GM21515 (cell line): Measurements from ENCODE around the gene SPON2.

Source experiments
- ATAC-seq: cut with Tn5 transposase; IDR thresholded peaks from one replicate; pipeline ENCODE4 v1.9.1; 2021; ENCODE audit not compliant: unreplicated experiment

SPON2 gene

DNA sequence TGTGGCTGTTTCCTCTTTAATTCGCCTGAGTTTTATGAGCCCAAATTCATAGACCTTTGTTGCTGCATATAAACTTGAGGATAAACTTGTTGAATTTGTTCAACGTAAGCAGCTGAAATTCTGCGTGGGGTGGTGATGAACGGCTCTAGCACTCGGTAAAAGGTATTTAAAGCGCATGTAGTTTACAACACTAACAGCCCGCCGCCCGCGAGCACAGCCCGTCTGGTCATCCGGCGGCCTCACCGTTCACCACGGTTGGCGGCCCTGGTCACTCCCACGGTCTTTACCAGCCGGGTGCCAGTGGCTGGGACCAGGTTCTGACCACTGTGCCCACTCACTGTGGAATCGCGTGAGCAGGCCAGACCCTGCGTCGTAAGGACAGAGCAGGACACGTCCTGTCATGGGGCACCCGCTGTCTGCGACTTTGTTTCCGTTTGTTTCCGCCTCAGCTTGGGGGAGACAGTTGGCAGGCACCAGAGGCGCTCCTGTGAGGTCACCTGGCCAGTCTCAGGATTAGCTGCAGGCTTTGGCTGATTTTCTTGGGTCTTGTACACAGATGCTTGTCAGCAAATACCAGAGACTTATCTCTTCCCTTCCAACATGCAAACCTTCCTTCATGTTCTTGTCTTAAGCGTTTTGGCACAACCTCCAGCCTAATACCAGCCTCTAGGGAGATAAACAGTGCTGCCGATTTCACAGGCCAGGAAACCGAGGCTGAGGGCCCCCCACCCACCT, 36.8 kb upstream of the SPON2 start:
- ATAC-seq, result no peak

DNA sequence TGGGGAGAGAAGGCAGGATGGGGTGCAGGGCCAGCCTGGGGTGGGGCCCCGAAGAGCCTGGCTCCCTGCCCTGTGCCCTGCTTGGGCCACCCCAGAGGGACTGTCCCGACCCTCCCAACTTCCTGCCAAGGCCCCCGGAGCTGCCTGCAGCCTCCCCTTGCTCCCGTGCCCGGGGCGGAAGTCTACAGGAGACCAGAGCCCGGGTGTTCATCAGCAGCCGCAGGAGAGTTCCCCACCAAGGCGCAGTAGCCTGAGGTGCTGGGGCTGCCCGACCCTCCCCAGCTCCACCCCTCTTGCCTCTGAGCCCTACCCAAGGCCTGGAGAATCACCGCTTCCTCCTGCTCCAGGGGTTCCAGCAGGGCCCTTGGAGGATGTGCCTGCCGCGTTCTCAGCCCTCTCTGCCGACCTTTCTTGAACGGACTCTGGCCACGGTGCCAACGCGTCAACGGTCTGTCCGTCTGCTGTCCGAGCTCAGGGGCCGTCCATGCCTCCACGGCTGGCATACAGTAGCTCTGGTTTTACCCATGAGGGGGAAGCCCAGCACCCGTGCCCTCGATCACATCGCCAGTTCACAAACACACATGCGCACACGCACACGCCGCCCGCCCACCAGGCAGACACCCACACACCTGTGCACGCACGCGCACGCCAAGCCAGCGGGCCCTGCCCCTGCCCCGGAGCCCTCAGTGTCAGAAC, 36.0 kb upstream of the SPON2 start:
- no peak for ATAC-seq

DNA sequence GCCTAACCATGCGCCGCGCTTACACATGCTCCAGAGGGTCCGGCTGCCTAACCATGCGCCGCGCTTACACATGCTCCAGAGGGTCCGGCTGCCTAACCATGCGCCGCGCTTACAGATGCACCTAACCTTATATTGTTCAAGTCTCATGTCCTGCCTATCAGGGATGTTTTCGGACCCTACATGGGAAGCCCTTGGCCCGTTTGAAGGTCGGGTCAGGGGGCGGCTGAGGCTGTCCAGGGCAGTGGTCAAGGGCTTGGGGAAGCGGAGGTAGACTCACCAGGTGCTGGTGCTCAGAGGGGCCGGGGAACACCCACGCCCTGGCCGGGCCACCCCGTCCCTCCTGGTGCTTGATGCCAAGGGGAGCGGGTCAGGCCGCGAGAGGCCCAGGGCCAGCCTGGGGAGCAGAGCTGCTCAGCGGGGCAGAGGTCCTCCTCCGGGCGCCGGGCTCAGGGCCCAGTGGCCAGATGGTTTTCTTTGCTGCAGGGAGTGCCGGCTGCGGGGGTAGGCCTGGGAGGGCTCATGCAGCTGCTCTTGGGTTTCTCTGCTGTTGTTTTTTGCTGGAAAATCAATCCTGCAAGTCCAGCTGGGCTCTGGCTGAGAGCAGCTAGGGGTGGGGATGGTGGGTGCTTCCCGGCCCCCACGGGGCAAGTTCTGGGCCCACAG, 35.4 kb upstream of the SPON2 start:
- no peak for ATAC-seq

DNA sequence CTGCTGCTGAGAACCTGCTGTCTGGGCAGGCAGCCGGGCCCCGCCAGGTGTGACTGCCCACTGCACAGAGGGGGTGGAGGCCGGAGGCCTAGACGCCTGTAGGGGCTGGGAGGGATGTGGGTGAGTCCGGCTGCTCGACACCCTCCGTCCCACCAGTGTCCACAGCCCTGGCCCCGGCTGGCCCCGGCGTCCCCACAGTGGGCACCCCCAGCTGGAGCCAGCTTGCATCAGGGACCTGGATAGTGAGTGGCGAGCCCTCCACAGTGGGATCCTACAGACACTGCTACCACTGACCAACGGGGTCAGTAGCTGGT, 34.7 kb upstream of the SPON2 start:
- no peak for ATAC-seq

DNA sequence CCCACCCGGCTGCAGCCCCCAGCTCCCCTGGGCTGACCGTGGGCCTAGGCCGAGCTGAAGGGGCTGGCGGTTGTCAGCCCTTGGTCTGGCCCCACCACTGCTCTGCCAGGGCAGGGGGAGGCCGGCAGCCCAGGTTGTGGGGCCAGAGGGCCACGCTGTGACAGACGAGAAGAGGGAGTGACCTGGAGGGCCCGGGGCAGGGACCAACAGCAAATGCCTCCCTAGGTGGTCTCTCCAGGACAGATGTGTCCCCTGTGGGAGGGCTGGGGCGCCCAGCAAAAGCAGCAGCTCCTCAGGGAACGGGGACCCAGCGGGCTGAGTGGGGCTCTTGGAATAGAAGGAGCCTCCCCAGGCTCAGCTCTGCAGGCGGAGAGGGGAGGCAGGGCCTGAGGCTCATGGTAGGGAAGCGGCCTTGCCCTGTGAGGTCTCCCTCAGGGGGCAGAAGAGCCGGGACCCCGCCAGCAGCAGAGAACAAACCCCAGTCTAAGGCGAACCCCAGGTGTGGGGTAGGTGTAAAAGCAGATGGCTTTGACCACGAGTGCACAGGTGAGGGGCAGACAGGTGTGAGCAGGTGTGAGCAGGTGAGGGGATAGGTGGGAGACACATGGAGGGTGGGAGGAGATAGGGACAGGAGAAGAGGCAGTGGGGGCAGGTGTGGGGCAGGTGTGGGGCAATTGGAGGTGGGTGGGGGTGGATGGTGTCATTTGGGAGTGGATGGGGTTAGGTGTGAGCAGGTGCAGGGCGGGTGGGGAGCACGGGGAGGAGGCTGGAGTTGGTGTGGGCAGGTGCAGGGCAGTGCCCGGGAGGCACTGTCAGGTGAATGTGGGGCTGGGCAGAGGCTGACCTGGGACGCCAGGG, 34.1 kb upstream of the SPON2 start:
- no peak for ATAC-seq

DNA sequence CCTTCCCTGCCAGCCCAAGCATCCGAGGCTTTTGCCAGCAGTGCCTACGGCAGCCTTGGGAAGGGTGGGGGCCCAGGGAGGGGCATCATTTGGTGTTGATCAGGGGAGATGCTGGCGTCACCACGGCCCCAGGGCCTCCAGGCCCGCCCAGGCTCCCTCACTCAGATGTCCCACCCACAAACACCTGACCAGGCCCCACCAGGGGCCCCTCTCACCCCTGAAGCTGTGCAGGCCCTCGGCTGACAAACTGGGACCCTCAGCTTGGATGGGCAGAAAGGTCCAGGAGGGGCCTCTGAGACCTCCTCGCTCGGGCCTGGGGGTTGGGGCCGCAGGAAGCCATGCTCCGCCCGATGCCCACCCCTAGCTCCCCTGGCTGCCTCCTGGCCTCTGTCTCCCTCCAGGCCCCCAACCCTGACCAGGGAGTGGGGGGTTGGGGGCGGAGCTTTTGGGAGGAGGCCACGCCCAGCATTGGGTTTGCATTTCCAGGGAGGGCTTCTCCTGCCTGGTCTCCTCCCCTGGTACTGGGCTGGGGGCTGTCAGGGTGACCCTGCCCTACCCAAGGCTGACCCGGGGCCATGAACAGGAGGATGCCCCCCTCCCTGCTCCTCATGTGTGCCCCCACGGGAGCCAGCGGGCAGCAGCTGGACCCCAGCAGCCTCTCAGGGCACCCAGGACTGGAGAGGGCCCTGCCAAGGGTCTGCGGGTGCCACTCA, 33.4 kb upstream of the SPON2 start:
- ATAC-seq, result no peak

DNA sequence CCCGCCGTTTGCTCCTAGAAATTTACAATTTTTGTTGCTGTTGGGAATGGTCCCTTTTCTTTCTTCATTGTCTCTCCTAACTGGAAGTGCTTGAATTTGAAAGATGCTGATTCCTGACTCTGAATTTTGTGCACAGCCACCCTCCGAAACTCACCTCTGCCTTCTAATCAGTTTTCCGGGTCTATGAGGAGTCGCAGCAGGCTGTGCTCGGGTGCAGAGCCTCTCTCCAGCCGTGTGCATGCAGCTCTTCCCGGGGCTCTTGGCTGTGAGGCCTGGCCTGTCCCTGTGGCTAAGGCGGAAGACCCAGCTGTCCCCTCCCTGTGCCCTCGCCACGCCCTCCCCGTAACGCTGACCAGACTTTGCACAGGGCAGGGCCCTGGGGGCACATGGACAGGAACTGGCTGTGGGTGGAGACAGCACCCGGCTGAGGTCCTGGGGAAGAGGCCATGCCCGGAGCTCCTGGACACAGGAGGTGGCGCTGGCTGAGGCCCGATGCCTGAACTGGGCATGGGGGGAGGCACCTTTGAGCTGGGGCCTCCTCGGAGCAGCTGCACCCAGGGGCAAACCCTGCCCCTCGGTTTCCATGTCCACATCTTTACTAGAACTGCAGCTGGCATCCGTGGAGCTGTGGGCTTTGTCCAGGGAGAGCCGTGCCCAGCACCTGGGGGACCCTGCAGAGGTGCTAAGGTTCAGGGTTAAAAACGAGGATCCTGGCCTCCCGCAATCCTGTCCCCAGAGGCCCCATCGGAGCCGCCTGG, 32.6 kb upstream of the SPON2 start:
- no peak for ATAC-seq

DNA sequence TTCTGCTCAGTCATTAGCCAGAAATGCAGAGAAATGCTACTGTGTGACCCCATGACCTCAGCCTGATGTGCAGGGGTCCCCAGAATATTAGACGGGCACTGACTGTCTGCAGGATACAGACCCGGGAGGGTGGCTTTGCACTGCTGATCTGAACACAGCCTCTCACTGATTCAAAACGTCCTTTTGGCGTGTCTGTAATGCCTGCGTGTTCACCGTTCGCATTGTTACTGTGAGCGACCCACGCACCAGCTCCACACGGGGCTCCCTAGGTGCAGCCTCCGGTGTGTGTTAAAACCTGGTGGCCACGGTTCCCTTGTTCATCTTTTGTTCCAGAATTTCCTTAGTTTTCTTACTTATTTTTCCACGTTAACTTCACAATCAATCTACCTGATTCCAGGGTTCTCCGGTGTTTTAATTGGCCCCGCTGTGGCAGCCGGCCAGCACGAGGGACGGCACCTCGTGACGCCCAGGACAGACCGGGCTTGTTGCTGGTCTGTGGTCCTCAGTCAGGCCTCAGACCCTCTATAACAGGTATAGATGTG, 32.0 kb upstream of the SPON2 start:
- no peak for ATAC-seq

DNA sequence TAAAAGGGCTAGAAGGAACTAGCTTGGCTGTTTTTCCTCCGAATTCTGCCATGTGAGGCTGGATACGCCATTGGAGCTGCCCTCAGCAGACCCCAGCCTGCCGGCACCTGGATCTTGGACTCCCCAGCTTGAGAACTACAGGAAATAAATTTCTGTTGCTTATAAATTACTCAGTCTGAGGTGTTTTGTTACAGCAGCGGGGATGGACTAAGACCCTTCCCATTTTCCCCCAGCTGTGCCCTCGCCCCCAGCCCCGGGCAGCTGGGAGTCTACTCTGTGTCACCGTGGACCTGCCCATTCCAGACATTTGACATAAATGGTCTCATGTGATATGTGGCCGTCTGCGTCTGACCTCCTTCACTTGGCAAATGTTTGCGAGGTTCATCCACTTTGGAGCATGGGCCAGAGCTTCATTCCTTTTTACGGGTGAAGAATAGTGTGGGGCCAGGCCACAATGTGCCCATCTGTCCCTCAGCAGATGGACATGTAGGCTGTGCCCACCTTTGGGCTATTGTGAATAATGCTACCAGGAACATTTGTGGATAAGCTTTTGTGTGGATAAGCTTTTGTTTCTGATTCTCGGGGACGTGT, 30.7 kb upstream of the SPON2 start:
- no peak for ATAC-seq

DNA sequence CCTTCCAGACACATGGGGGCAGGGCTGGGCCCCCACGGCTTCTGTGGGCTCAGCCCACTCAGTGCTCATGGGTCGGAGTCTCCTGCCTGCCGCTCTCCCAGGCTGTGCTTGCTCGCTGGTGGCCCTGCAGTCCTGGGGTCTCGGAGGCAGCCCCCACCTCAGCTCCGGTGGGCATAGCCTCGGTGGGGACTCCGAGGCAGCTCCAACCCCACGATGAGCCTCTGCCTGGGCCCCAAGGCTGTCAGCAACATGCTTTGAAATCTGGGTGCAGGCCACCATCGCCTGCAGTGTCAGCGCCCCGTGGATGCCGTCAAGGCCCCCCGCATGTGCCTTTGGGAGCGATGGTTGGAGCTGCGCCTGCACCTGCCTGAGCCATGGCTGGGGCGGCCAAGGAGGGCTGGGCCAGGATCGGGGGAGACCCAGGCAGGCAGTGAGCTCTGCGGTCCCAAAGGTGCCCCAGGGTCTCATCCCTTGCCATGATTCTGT, 30.2 kb upstream of the SPON2 start:
- ATAC-seq, result no peak

DNA sequence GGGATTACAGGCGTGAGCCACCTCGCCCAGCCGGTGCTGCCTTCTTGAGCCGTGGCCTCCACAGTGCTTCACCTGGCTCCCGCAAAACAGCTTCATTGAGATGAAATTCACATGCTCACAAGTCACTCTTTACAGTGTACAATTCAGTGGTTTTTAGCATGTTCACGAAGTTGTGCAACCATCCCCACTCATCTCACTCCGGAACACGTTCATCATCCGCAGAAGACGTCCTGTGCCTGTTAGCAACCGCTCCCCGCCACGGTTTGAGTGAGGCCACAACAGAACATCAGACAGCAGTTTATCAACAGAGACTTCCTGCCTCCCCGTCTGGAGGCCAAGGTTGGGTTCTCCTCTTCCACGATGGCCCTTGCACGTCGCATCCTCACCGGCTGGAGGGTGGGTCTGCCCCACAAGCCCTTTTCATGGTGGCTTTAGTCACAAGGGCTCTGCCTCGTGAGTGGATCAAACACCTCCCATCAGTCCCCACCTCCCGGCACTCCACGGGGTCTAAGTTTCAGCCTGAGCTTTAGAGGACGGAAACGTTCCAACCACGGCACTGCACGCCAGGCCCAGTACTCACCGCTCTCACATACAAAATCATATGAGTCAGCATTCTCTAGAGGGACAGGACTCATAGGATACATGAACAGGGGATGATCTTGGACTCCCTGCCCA, 29.6 kb upstream of the SPON2 start:
- peak; percentile 20 for ATAC-seq

DNA sequence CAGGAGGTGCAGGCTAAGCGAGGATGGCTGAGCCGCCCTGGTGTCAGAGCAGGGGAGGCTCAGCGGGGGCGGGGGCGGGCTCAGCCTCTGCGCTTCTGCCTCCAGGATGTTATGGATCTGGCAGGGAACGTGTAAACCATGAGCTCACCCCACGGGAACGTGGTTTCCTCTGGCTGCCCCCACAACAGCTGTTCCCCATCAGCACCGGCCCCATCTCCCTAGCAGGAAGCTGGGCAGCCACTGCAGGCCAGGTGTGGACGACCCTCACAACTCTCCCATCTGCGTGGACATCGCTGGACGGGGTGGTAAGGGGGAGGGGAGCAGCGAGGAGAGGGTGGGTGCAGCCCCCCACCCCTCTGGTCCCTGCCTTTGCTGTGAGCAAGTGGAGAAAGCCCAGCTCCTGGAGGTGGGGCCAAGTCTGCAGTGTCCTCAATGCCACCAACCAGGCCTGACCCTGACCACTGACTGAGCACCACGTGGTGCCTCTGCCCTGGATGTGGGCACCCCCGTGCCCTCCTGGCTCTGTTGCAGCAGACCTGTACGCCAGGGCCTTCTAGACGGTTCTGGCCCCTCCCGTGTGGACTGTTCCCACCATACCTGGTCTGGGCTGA, 28.1 kb upstream of the SPON2 start:
- no peak for ATAC-seq

DNA sequence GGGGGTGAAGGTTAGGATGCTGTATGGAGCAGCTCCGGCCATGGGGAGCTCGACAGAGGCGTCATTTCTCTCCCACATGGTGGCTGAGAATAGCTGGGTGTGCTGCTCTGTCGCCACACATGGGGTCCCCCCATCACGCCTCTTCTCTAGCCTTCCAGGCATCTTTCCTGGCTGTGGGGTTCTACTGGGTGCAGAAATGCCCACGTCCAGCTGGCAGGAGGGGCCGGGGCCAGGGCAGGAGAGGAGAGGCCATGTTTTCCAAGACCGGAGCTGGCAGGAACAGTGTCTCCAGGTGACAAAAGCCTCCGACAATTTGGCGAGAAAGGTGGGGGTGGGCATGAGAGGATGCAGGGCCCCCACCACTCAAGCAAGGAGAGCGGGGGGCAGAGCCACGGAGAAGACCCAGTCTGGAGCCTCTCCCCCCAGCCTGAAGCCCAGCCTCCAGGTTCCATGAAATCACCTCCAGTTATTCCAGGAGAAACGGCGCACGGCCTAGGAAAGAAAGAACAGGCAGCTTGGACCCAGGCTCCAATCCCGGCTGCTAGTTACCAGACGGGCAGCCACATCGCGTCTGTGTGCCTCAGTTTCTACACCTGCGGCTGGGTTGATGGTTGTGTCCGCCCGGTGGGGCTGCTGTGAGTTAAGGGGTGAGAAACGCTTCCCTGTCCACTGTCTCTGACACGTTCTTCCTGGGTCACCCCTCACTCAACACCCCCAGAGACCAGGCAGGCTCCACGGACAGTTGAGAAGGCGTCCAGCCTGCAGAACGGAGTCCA, 27.4 kb upstream of the SPON2 start:
- no peak for ATAC-seq

DNA sequence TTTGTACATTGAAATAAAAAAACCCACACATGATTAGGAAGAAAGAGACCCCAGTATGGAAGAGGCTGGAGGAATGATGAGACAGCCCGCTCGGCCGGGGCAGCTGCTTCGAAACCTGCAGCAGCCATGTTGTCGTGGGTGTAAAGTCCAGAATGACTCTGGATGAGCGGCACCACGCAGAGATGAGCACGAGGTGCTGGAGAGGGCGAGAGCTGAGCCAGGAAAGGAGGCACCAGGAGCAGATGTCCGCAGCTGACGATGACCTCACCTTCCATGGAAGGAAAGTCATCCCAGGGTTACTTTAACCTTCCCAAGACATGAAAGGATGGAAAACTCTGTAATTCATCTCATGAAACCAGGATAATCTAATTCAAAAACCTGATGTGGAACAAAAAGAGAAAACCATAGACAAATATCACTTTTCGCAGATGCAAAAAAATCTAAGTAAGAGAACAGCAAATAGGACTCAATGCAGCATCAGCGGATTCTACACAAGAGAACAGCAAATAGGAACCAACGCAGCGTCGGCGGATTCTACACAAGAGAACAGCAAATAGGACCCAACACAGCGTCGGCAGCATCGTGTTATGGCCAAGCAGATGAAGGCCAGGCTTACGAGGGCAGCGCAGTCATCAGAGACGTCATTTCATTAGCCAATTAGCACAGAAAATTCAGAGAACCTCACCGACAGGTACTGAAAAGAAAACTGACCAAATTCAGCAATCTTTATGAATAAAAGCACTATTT, 25.9 kb upstream of the SPON2 start:
- no peak for ATAC-seq

DNA sequence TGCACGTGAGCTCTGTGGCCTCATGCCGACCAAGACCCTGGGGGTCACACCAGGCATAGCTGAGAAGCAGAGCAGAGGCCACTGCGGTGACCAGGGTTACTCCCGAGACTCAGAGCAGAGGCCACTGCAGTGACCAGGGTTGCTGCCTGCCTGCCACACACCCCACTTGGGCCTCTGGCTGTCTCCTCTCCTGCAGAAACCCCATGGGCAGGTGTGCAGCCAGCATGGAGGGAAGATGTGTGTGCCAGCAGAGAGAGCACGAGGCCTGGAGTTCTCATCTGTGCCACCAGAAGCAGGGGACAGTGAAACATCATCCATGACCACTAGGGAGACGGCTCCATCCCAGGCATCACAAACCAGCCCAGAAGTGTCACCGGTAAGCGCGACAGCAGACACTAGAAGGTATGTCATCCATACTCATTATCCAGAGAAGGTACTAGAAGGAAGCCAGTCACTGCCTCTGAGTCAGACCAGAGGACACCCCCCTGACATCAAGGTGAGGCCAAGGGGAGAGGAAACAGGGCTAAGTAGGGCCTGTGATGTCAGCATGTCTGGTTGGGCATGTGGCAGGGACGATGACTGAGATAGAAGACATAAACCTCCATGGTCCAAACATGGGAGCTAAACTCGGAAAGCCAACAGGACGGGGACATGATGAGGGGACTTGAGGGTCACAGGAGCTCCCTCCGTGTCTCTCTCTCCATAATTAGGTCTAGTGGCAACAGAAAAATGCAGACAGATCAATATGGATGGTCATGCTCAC, 24.2 kb upstream of the SPON2 start:
- no peak for ATAC-seq

DNA sequence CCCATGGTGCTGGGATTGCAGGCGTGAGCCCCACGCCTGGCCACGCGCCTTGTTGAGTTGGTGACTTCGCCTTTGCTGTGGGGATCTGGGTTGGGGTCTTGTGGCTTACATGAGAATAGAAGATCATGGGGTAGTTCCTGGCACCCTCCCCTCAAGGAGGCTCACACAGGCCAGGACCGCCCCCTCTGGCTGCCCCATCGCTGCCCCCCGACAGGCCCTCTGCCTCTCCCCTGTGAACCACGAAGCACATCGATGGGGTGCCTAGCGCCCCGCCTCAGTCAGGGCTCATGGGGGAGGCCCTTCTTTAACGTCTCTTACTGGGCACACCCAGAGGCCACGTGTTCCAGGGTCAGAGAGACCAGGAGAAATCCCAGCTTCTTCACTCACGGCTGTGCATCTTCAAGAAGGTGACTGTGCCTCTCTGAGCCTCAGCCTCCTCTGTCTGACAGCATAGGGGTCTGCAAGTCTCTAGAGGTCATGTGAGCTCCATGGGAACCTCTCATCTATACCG, 23.6 kb upstream of the SPON2 start:
- no peak for ATAC-seq
